ENCODE measurements around the gene NRXN3.

NRXN3 gene

GRCh38 chr14:79375356-79375755 is 1205.2 kb downstream of the NRXN3 start:
- POLR2A ChIA-PET, result no interaction called here
- H3K27ac ChIP-seq (ENCODE audit: extremely low read depth, low read depth, low read length), result no peak overlapping the region
- no peak for TF ChIP-seq GLIS2 (tag by site-specific recombination; IDR thresholded peaks at IDR 0.05)
- H3K36me3 ChIP-seq (ENCODE audit: control insufficient read depth in 2 of 2, insufficient read depth in 1 of 2, low read length in 2 of 2), result no peaks in the 10 kb centered on the region
- H3K9me3 ChIP-seq (ENCODE audit: control insufficient read depth, insufficient read depth, low read depth, low read length), result no peaks in the 10 kb centered on the region
- CTCF ChIA-PET, result no interaction called here
- no peak overlapping the region for H3K4me3 ChIP-seq (ENCODE audit: low read depth, low read length)
- no peaks in the 10 kb centered on the region; the same call in 1 of the 2 replicates for H3K4me1 ChIP-seq (ENCODE audit: control insufficient read depth, insufficient read depth, low read length)

- Histone ChIP-seq H3K27ac (ENCODE audit: extremely low read depth, low read depth, low read length) (no peak overlapping the region), H3K36me3 (ENCODE audit: control insufficient read depth in 2 of 2, insufficient read depth in 1 of 2, low read length in 2 of 2) (no peaks in the 10 kb centered on the region), H3K4me3 (ENCODE audit: low read depth, low read length) (no peak overlapping the region), H3K4me1 (ENCODE audit: control insufficient read depth, insufficient read depth, low read length) (no peaks in the 10 kb centered on the region; the same call in 1 of the 2 replicates), H3K9me3 (ENCODE audit: control insufficient read depth, insufficient read depth, low read depth, low read length) (no peaks in the 10 kb centered on the region)
- TF ChIP-seq ATF2 (tag by site-specific recombination; IDR thresholded peaks at IDR 0.05; ENCODE audit: low read depth), result peak; percentile 63
- TF ChIP-seq REST (tag by site-specific recombination; IDR thresholded peaks at IDR 0.05), result peak; percentile 87
- TF ChIP-seq ZNF302 (tag by site-specific recombination; IDR thresholded peaks at IDR 0.05; ENCODE audit: low read depth), result no peak
- ChIA-PET CTCF (no interaction called here), POLR2A (no interaction called here)
Measured at GRCh38 chr14:79376557-79376956, 1206.4 kb downstream of the NRXN3 start.

- TF ChIP-seq ZNF311 (tag by site-specific recombination; IDR thresholded peaks at IDR 0.05; ENCODE audit: borderline replicate concordance), result no peak
- TF ChIP-seq ZNF830 (tag by site-specific recombination; IDR thresholded peaks at IDR 0.05; ENCODE audit: low read depth), result no peak
- no peak for TF ChIP-seq ZNF639 (tag by site-specific recombination; IDR thresholded peaks at IDR 0.05)
- TF ChIP-seq ZNF596 (tag by site-specific recombination; IDR thresholded peaks at IDR 0.05), result no peak
- TF ChIP-seq BCL11B (tag by site-specific recombination; IDR thresholded peaks at IDR 0.05; ENCODE audit: low read depth), result no peak
- TF ChIP-seq ZBTB10 (tag by site-specific recombination; IDR thresholded peaks at IDR 0.05), result no peak
- no peak for TF ChIP-seq ZNF366 (tag by site-specific recombination; conservative IDR thresholded peaks at IDR 0.05)
- TF ChIP-seq ZSCAN4 (tag by site-specific recombination; IDR thresholded peaks at IDR 0.05), result no peak
- TF ChIP-seq ZNF223 (tag by site-specific recombination; IDR thresholded peaks at IDR 0.05), result no peak
- TF ChIP-seq ZNF398 (tag by site-specific recombination; IDR thresholded peaks at IDR 0.05), result no peak
- no peak for TF ChIP-seq ZEB2 (tag by site-specific recombination; IDR thresholded peaks at IDR 0.05)
- CTCF ChIA-PET, result no interaction called here
Measured at GRCh38 chr14:79378020-79378419, 1207.8 kb downstream of the NRXN3 start.

More at GRCh38 chr14:79378020-79378419, 1207.8 kb downstream of the NRXN3 start:
- no peaks in the 10 kb centered on the region for H3K36me3 ChIP-seq (ENCODE audit: control insufficient read depth in 2 of 2, insufficient read depth in 1 of 2, low read length in 2 of 2)
- H3K4me3 ChIP-seq (ENCODE audit: low read depth, low read length), result no peak overlapping the region
- no peak overlapping the region for H3K27ac ChIP-seq (ENCODE audit: extremely low read depth, low read depth, low read length)
- POLR2A ChIA-PET, result interaction anchor here (0.7 kb wide), 1 partner anchor 149 kb away, joined by 6 read pairs; no protein-coding TSS in a partner anchor
- H3K9me3 ChIP-seq (ENCODE audit: control insufficient read depth, insufficient read depth, low read depth, low read length), result no peaks in the 10 kb centered on the region
- no peaks in the 10 kb centered on the region; the same call in 1 of the 2 replicates for H3K4me1 ChIP-seq (ENCODE audit: control insufficient read depth, insufficient read depth, low read length)
